ENCODE results near the gene ASMT. TPM values are rescaled to one million over a fixed set of nuclear protein-coding genes. Genes with fewer than 3 reads are reported as not detected.

Gene ASMT
- total RNA-seq, 4 donors from 2014 or later, result 1.4 TPM; not detected in 3

Other genes starting within 250 kb of the ASMT start
- gene SLC25A6, start 222.9 kb upstream of the ASMT start, total RNA-seq, result 100 to 1,000 TPM; 204 to 408 (median 268) TPM
- gene ASMTL, start 162.2 kb upstream of the ASMT start, total RNA-seq, result 10 to 100 TPM; 29.7 to 35.1 (median 32.5) TPM
- 1 to 10 TPM in 3 of 4 donors, under 1 TPM in 1; 0.81 to 2.7 (median 1.8) TPM for gene P2RY8, start 77.9 kb upstream of the ASMT start, total RNA-seq
- gene AKAP17A, start 23.5 kb upstream of the ASMT start, total RNA-seq, result 10 to 100 TPM; 18.1 to 40.8 (median 29.6) TPM